NT2/D1 (cell line): ENCODE results near the gene SH3PXD2A.
"Not testable (repeated sequence)": the region's sequence is repeated elsewhere in the genome, so short reads cannot be mapped to it uniquely, and the experiment has no call there.

Experiments used
- YY1 ChIP-seq: IDR thresholded peaks from 2 replicates; pipeline ENCODE4 v1.6.1; 2011; ENCODE audit not compliant: insufficient read length, insufficient read depth
- ZNF274 ChIP-seq: IDR thresholded peaks from 2 replicates; pipeline ENCODE4 v1.6.1; 2011; ENCODE audit warnings: mild to moderate bottlenecking, low read depth, low read length

GRCh38 chr10:103845346-103845745 is 10.0 kb downstream of the SH3PXD2A start:
- not testable (repeated sequence) for TF ChIP-seq ZNF274, YY1
